ENCODE measurements around the gene NUDT6. TPM values are rescaled to one million over a fixed set of nuclear protein-coding genes. Genes with fewer than 3 reads are reported as not detected.
"Not testable (repeated sequence)": the region's sequence is repeated elsewhere in the genome, so short reads cannot be mapped to it uniquely, and the experiment has no call there.

The NUDT6 gene
- total and polyA plus RNA-seq, 5 donors = 8.0 to 18.0 (median 11.4) TPM

DNA sequence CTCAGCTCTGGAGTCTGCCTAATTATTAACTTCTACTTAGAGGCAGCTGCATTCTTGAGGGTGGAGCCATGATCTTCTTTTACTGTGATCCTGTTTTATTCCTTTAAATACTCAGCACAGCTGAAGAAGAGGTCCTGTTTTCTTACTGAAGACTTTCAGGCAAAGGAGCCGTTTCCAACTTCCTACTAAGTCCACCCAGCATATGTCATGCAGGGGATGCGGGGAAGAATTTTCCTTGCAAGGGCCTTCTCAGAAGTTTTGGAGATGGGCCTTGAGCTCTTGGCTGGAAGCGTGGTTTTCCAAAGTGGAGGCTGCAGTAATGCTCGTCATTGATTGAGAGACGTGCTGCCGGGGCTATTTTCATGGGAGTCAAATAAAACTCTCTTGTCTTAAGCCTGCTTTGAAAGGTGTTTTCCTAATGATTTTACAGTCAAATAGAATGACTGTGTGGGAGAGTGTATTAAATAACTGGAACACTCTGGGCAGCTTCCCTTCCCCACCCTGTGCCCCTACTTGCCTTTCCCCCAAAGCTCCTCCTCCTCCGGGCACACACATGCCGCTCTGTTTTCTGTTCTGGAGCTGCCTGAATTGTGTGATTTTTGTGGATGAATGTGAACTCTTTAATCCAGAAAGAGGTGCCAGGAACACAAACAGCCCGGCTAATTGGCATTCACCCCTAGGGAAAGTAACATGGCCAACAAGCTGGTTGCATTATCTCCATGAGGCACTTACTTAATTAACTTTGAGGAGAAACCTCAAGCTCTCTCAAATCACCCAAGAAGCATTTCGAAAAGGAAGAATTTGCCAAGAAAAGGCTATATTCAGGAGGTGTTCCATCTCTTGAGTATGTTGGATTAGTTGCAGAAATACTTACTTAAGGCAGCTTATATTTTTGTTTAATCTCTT lies 67.7 kb downstream of the NUDT6 start:
- ATAC-seq = peak; percentile 73 to 81
- no peaks in the 10 kb centered on the region for H3K27me3 ChIP-seq (ENCODE audit: control insufficient read depth, insufficient read depth)
- intact Hi-C loops (cut with DNase I) = no loop called here
- WGBS = 67% methylated on average over 10 of the region's 10 CpGs
- H3K27ac ChIP-seq (ENCODE audit: low read length) = peak overlapping the region; percentile 64
- H3K4me3 ChIP-seq (ENCODE audit: low read length) = peak overlapping the region; percentile 34
- DNase-seq = peak; percentile 33 to 59 (median 42)
- no peaks in the 10 kb centered on the region for H3K9me3 ChIP-seq (ENCODE audit: control insufficient read depth, low read length)
- H3K4me1 ChIP-seq (ENCODE audit: control insufficient read depth, insufficient read depth, low read length) = peaks cover 8% of the 10 kb centered on the region

DNA sequence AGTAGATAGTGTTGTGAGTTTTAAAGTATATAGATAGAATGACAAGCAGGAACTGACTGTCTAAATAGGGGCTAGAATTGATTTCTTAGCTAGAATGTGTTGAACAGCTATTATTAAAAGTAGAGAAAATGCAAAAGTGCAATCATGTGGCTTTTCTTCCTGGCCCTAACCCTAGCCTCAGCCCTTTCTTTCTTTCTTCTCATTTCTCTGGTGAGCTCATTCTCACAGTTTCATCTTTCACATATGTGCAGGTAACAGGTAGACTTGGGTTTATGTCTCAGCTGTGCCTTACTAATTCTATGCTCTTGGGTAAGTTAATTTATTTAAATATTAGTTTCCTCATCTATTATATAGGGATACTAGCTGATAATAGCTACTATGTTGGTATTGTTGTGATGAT lies 70.8 kb downstream of the NUDT6 start:
- ATAC-seq (no peak), DNase-seq (no peak)
- Histone ChIP-seq H3K27ac (ENCODE audit: low read length) (no peak overlapping the region), H3K9me3 (ENCODE audit: control insufficient read depth, low read length) (no peaks in the 10 kb centered on the region), H3K27me3 (ENCODE audit: control insufficient read depth, insufficient read depth) (no peaks in the 10 kb centered on the region), H3K4me1 (ENCODE audit: control insufficient read depth, insufficient read depth, low read length) (peaks cover 10% of the 10 kb centered on the region), H3K4me3 (ENCODE audit: low read length) (no peak overlapping the region)
- intact Hi-C loops (cut with DNase I) = no loop called here

DNA sequence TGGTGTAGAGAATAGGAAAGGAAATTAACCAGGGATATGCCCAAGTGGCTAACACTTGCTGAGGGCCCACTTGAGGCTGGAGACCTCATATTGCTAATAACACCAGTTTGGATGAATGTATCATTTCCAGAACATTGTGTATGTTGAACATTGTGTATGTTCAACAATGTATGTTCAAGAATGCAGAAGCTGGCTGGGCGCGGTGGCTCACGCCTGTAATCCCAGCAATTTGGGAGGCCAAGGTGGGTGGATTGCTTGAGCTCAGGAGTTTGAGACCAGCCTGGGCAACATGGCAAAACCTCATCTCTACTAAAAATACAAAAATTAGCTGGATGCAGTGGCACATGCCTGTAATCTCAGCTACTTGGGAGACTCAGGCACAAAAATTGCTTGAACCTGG lies 72.6 kb downstream of the NUDT6 start:
- WGBS = 98% methylated on average over 3 of the region's 3 CpGs
- H3K9me3 ChIP-seq (ENCODE audit: control insufficient read depth, low read length); H3K27ac ChIP-seq (ENCODE audit: low read length); H3K4me3 ChIP-seq (ENCODE audit: low read length); H3K4me1 ChIP-seq (ENCODE audit: control insufficient read depth, insufficient read depth, low read length); H3K27me3 ChIP-seq (ENCODE audit: control insufficient read depth, insufficient read depth); ATAC-seq; DNase-seq; intact Hi-C loops (cut with DNase I): not testable (repeated sequence)

DNA sequence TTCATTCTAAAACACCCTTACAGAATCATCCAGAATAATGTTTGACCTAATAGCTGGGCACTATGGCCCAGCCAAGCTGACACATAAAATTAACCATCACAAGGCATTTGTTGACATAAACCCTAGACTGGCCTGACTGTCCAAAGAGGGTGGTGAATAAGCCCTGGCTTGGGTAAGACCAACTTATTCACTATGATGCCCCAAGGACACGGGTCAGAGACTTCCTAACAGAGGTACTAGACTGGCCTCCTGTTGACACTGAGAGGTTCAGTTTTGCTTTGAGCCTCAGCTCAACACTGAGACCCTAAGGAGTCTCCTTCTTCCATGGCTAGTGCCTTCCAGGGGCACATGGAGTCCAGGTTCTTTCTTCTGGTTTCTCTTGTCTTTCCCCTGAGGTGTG lies 74.5 kb downstream of the NUDT6 start:
- no peak overlapping the region for H3K27ac ChIP-seq (ENCODE audit: low read length)
- WGBS = 100% methylated on average over 1 of the region's 1 CpG
- intact Hi-C loops (cut with DNase I) = no loop called here
- no peaks in the 10 kb centered on the region for H3K27me3 ChIP-seq (ENCODE audit: control insufficient read depth, insufficient read depth)
- ATAC-seq = no peak
- no peak for DNase-seq
- H3K4me3 ChIP-seq (ENCODE audit: low read length) = no peak overlapping the region
- H3K9me3 ChIP-seq (ENCODE audit: control insufficient read depth, low read length) = no peaks in the 10 kb centered on the region
- H3K4me1 ChIP-seq (ENCODE audit: control insufficient read depth, insufficient read depth, low read length) = peaks cover 4% of the 10 kb centered on the region

DNA sequence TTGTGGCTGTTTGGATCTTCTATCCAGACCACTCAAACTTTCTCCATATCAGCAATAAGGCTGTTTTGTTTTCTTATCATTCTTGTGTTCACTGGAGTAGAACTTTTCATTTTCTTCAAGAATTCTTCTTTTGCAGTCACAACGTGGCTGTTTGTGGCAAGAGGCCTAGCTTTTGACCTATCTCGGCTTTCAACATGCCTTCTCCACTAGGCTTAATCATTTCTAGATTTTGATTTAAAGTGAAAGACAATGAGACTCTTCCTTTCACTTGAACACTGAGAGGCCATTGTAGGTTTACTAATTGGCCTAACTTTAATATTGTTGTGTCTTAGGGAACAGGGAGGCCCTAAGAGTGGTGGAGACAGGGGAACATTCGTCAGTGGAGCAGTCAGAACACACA lies 76.6 kb downstream of the NUDT6 start:
- ATAC-seq = no peak
- Histone ChIP-seq H3K27me3 (ENCODE audit: control insufficient read depth, insufficient read depth) (no peaks in the 10 kb centered on the region), H3K27ac (ENCODE audit: low read length) (no peak overlapping the region), H3K4me3 (ENCODE audit: low read length) (no peak overlapping the region), H3K4me1 (ENCODE audit: control insufficient read depth, insufficient read depth, low read length) (peaks cover 2% of the 10 kb centered on the region), H3K9me3 (ENCODE audit: control insufficient read depth, low read length) (no peaks in the 10 kb centered on the region)
- intact Hi-C loops (cut with DNase I) = no loop called here
- 69% methylated on average over 3 of the region's 3 CpGs for WGBS
- DNase-seq = no peak

DNA sequence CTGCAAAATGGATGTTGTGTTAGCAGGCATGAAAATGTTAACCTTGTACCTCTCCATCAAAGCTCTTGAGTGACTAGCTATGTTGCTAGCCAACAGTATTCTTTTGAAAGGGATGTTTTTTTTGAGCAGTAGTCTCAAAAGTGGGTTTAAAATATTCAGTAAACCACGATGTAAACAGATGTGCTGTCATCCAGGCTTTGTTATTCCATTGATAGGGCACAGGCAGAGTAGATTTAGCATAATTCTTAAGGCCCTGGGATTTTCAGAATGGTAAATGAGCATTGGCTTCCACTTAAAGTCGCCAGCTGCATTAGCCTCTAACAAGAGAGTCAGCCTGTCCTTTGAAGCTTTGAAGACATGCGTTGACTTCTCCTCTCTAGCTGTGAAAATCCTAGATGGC lies 77.3 kb downstream of the NUDT6 start:
- intact Hi-C loops (cut with DNase I) = no loop called here
- WGBS = 89% methylated on average over 3 of the region's 3 CpGs
- peaks cover 6% of the 10 kb centered on the region for H3K4me1 ChIP-seq (ENCODE audit: control insufficient read depth, insufficient read depth, low read length)
- no peaks in the 10 kb centered on the region for H3K27me3 ChIP-seq (ENCODE audit: control insufficient read depth, insufficient read depth)
- H3K4me3 ChIP-seq (ENCODE audit: low read length) = no peak overlapping the region
- no peaks in the 10 kb centered on the region for H3K9me3 ChIP-seq (ENCODE audit: control insufficient read depth, low read length)
- H3K27ac ChIP-seq (ENCODE audit: low read length) = no peak overlapping the region
- ATAC-seq (no peak), DNase-seq (no peak)

DNA sequence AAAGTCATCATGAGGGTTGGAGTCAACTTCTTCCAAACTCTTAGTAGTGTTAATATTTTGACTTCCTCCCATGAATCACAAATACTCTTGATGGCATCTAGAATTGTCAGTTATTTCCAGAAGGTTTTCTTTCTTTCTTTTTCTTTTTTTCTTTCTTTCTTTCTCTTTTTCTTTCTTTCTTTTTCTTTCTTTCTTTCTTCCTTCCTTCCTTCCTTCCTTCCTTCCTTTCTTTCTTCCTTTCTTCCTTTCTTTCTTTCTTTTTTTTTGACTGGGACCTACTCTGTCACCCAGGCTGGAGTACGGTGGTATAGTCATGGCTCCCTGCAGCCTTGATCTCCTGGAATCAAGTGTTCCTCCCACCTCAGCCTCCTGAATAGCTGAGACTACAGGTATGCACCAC lies 78.0 kb downstream of the NUDT6 start:
- H3K27ac ChIP-seq (ENCODE audit: low read length); H3K4me1 ChIP-seq (ENCODE audit: control insufficient read depth, insufficient read depth, low read length); ATAC-seq; H3K27me3 ChIP-seq (ENCODE audit: control insufficient read depth, insufficient read depth); H3K4me3 ChIP-seq (ENCODE audit: low read length); intact Hi-C loops (cut with DNase I); H3K9me3 ChIP-seq (ENCODE audit: control insufficient read depth, low read length); DNase-seq: not testable (repeated sequence)
- WGBS = 98% methylated on average over 1 of the region's 1 CpG

DNA sequence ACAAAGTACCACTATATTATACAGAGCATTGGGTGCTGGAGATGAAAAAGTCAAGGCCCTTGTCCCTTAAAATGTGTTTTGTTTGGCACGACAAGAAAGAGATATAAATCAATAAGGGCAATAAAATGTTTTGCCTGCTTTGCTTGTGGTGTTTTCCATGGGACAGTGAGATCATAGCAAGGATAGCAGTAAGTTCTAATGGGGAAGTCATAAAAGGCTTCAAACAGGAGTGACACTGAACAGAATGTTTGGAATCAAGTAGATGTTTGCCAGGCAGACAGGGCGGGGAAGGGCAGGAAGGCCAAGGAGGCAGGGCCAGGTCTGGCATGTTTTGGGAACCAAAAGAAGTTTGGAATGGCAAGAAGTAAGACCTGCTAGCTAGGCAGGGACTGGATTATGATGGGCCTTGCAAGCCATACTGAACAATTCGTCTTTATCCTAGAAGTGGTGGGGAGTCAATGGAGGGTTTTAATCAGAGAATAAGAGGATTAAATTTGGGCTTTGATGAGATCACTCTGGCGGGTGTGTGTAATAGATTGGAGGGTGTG lies 79.3 kb downstream of the NUDT6 start:
- ATAC-seq (peak in 1 of 2 donors; percentile 48), DNase-seq (peak in 1 of 3 donors; percentile 50)
- intact Hi-C loops (cut with DNase I) = no loop called here
- Histone ChIP-seq H3K27ac (ENCODE audit: low read length) (no peak overlapping the region), H3K9me3 (ENCODE audit: control insufficient read depth, low read length) (no peaks in the 10 kb centered on the region), H3K4me3 (ENCODE audit: low read length) (no peak overlapping the region), H3K4me1 (ENCODE audit: control insufficient read depth, insufficient read depth, low read length) (peaks cover 6% of the 10 kb centered on the region), H3K27me3 (ENCODE audit: control insufficient read depth, insufficient read depth) (no peaks in the 10 kb centered on the region)
- 77% methylated on average over 4 of the region's 4 CpGs for WGBS

Other genes starting within 250 kb of the NUDT6 start
- 1 to 10 TPM; 6.6 to 8.5 (median 7.7) TPM for gene BBS12, start 189.9 kb downstream of the NUDT6 start, total RNA-seq
- 3.5 TPM for gene BBS12, start 189.9 kb downstream of the NUDT6 start, polyA plus RNA-seq
- 10 to 100 TPM in 1 of 4 donors, 1 to 10 TPM in 3; 6.7 to 10.6 (median 8.3) TPM for gene FGF2, start 95.8 kb downstream of the NUDT6 start, total RNA-seq
- 3.5 TPM for gene FGF2, start 95.8 kb downstream of the NUDT6 start, polyA plus RNA-seq